ENCODE data around the gene POM121L12.

DNA sequence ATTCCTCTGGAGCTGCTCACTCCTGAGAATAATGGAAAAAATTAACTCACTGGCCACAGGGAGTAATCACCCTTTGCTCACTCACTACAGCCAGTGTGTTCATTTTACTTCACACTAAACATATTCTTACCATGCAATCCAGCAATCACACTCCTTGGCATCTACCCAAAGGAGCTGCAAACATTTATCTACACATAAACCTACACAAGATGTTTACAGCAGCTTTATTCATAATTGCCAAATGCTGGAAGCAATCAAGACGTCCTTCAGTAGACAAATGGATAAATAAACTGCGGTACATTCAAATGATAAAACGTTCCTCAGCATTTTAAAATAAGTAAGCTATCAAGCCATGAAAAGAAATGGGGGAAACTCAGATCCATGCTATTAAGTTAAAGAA lies 34.2 kb upstream of the POM121L12 start:
- TF ChIP-seq, protein P1, sequence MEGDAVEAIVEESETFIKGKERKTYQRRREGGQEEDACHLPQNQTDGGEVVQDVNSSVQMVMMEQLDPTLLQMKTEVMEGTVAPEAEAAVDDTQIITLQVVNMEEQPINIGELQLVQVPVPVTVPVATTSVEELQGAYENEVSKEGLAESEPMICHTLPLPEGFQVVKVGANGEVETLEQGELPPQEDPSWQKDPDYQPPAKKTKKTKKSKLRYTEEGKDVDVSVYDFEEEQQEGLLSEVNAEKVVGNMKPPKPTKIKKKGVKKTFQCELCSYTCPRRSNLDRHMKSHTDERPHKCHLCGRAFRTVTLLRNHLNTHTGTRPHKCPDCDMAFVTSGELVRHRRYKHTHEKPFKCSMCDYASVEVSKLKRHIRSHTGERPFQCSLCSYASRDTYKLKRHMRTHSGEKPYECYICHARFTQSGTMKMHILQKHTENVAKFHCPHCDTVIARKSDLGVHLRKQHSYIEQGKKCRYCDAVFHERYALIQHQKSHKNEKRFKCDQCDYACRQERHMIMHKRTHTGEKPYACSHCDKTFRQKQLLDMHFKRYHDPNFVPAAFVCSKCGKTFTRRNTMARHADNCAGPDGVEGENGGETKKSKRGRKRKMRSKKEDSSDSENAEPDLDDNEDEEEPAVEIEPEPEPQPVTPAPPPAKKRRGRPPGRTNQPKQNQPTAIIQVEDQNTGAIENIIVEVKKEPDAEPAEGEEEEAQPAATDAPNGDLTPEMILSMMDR (IDR thresholded peaks at IDR 0.05; ENCODE audit: low read depth, low read length, poor library complexity, severe bottlenecking), result no peak
- TF ChIP-seq EZH2phosphoT487 (IDR thresholded peaks at IDR 0.05; ENCODE audit: borderline replicate concordance, low read length), result no peak
